ENCODE measurements around the gene ALDH1A3.
A peak's percentile ranks its signal among the peaks of the same experiment; 100 is the strongest.

Gene ALDH1A3

GRCh38 chr15:100901296-100901695 is 21.7 kb downstream of the ALDH1A3 start:
- no peak for DNase-seq (ENCODE audit: low read depth in 2 of 2, low spot score in 1 of 2)

GRCh38 chr15:100901702-100902435 is 22.2 kb downstream of the ALDH1A3 start:
- DNase-seq (ENCODE audit: low read depth in 2 of 2, low spot score in 1 of 2), result no peak

DNA sequence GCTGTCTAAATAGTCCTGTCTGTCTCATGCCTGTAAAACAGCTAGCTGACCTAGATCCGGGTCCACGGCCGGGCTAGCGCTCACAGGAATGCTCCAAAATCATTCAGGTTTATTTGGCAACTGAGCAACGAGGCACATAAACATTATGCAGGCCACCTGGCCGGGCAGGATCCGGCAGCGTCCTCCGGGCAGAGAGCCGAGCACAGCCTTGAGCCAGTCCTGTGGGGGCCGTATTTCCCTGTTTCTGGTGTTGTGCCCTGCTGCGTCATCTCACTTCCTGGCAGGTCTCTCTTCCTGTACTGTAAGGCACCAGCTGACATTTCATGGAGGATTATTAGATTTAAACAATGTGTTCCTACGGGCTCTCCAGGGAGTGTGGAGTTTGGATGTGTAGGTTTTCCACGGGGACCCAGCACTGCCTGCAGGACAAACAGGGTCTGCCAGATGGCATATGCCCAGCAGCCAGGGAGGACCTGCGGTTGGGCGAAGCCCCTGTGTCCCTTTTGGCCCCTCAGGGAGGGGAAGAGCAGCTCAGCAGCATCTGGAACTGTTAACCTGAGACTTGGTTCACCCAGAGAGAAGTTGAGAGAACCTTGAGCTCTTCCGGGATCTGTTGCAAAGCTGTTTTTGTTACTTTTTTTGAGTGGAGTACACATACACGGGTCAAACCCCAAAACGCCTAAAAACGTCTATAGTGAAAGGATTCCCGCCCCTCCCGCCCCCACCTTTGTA is 23.0 kb downstream of the ALDH1A3 start:
- DNase-seq (ENCODE audit: low read depth in 2 of 2, low spot score in 1 of 2), result no peak

DNA sequence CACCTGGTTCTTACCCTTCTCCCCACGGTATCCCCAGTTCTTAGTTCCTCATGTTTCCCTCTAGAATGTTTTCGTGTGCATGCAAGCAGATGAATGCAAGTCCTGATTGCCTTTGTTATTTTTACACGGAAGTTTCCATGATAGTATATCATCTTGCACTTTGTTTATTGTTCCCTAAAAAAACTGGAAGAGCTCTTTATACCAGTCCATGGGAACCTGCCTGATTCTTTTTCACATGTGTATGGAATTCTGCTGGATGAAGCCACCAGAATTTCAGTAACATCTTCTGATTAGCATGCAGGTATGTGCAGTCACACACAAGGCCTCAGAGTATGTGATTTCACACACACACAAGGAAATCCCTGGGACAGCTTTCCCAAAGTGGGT is 23.5 kb downstream of the ALDH1A3 start:
- DNase-seq (ENCODE audit: low read depth in 2 of 2, low spot score in 1 of 2), result no peak

GRCh38 chr15:100905850-100906249 is 26.2 kb downstream of the ALDH1A3 start:
- no peak for DNase-seq (ENCODE audit: low read depth in 2 of 2, low spot score in 1 of 2)

GRCh38 chr15:100908466-100908865 is 28.8 kb downstream of the ALDH1A3 start:
- no peak for DNase-seq (ENCODE audit: low read depth in 2 of 2, low spot score in 1 of 2)

DNA sequence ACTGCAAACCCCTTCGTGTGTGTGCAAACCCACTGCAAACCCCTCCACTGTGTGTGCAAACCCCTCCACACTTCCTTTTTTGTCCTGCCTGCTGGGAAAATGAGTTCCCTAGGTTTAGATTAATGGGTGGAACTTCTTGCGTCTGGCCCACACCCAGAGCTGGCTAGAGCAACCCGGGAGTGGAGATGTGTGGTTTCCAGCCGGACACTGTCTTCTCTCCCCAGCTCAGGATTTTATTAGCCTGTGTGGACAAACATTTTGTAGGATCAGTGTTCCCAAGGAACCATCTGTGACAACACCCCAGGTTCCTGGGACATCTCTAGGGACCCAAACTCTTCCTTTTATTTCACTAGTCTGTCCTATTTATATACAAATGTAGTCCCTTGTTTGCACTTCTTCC is 29.9 kb downstream of the ALDH1A3 start:
- no peak for DNase-seq (ENCODE audit: low read depth in 2 of 2, low spot score in 1 of 2)

GRCh38 chr15:100909989-100910955 is 30.6 kb downstream of the ALDH1A3 start:
- DNase-seq (ENCODE audit: low read depth in 2 of 2, low spot score in 1 of 2), result no peak

- DNase-seq (ENCODE audit: low read depth in 2 of 2, low spot score in 1 of 2), result no peak
Measured at GRCh38 chr15:100911086-100911485, 31.5 kb downstream of the ALDH1A3 start.

DNA sequence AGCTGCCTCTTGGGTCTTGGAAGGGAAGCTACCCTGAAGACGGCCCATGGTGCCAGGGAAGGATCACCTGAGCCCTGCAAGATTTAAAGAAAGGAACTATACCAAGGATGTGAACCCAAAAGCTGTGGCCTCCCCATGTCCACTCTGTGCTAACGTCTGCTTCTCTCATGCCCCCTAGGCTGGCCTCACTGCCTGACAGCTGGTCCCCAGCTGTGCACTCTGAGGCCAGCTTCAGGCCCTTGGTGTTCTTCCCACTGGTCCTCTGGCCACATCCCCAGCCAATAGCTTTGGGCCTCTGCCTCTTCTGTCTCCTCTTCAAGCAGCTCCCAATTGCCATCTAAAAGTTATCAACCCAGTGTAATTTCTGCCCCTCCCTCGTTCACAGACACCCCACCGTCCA is 34.3 kb downstream of the ALDH1A3 start:
- no peak for DNase-seq (ENCODE audit: low read depth in 2 of 2, low spot score in 1 of 2)

DNA sequence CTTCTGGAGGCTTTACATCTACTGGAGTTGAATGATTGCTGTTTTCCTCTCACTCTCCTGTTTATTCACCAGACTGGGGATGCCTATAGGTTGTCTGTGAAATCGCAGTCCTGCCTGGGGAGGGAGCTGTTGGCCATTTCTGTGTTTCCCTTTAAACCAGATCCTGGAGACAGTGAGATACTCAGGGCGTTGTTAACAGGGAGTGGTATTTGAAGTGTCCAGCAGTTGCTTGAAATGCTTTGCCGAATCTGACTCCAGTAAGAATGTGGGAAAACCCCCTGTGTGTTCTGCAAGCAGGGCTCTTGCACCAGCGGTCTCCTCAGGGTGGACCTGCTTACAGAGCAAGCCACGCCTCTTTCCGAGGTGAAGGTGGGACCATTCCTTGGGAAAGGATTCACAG is 35.2 kb downstream of the ALDH1A3 start:
- DNase-seq (ENCODE audit: low read depth in 2 of 2, low spot score in 1 of 2), result no peak

GRCh38 chr15:100918034-100918689 is 38.5 kb downstream of the ALDH1A3 start:
- peak; percentile 5 to 27 for DNase-seq (ENCODE audit: low read depth in 2 of 2, low spot score in 1 of 2)

DNA sequence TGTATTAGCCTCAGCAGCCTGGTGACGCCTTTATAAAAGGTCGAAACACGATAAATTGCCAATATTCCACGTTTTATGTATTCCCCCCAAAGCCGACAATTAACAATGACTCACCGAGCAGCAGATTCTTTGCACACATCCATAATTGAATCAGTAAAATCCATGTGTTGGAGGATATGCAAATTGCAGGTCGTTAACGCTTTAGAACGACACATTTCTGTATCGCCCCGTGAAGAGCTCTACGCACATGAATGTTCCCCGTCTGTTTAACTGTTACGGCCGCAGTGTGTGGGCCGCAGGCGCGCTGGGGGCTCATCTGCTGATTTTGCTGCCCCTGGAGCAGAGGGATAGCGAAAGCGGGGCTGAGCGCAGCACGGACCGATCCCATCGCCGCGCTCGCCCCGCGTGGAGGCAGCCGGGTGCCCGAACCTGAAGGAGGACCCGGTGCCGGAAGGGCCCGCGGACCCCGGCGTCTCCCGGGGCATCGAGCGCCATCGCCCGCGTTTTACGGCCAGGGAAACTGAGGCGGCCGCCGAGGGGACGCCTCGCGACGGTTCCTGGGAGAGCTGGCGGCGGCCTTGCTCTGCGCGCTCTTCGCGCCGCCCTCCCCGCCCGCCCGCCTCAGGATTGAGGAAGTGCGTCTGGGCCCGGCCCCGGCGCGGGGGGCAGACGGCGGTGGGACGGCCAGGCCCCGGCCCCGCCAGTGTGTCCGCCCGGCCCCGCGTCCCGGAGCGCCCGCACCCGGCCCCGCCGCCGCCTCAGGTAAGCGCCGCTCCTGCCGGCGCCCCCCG is 39.3 kb downstream of the ALDH1A3 start, which contains the start of gene LRRK1:
LRRK1 (plus strand) TSS at position 668 of the 791 bp plus-strand sequence. CDS start 5,276 bp downstream, outside the sequence.
- DNase-seq (ENCODE audit: low read depth in 2 of 2, low spot score in 1 of 2), result no peak

DNA sequence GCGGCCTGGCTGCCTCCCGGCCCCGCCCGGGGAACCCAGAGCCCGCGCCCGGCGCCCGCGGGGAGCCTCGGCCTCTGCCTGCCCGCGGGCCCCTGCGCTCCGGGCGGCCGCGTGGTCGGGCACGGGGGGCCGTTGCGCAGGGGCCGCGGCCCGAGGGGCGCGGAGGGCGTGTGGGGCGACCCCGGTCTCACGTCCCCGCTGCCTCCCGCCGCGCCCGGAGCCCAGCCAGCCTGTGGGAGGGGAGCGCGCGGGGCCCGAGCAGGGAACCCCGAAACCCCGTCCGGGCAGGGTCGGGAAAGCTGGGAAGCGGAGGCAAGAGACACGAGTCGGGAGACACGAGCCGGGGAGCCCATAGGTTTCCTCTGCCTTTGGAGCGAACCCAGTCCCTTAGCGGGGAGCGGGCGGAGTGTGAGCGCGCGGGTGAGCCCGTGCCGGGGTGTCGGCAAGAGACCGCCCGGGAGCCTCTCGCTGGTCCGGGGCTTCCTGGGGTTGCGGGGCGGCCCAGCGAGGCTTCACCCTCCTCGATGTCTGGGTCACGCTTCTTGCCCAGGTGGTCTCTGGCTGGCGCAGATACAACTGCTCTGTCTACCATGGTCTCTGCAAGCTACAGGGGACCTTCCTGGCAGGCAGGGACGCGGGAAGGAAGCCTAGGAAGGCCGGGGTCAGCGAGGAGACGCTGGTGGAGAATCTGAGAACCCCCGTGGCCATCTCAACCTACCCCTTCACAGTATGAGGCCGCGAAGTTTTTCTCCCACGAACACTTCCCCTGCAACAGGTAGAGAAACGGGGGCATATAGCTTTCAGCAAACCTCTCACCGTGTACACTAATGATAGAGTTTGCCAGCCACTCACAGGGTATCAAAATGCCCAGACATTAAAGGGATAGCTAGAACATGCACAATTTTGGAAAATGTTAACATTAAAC is 40.1 kb downstream of the ALDH1A3 start:
- DNase-seq (ENCODE audit: low read depth in 2 of 2, low spot score in 1 of 2), result no peak

- no peak for DNase-seq (ENCODE audit: low read depth in 2 of 2, low spot score in 1 of 2)
Measured at GRCh38 chr15:100920516-100921135, 41.0 kb downstream of the ALDH1A3 start.

- DNase-seq (ENCODE audit: low read depth in 2 of 2, low spot score in 1 of 2), result no peak
Measured at GRCh38 chr15:100922192-100923040, 42.8 kb downstream of the ALDH1A3 start.

- no peak for DNase-seq (ENCODE audit: low read depth in 2 of 2, low spot score in 1 of 2)
Measured at GRCh38 chr15:100923076-100923475, 43.4 kb downstream of the ALDH1A3 start.

DNA sequence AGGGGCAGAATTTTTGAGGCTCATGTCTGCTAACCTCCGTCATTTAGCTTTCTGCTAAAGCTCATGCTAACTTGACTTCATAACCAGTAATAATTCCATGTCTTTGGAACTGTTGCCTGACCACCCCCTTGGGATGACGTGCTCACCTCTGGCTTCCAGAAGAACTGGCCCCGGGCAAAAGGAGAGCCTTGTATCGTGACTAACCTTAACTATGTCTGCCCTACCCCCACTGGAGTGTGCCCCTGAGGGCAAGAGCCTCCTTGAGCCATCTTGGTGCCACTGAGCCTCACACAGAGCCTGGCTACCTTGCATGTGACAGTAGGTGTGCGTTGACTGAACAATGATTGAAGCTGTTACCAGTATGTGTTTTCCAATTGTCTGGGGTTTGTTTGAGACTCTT is 44.3 kb downstream of the ALDH1A3 start:
- DNase-seq (ENCODE audit: low read depth in 2 of 2, low spot score in 1 of 2), result no peak
